ENCODE data around the gene RXRA.

The RXRA gene

GRCh38 chr9:134424818-134425217 lies 98.6 kb downstream of the RXRA start:
- DNase-seq (ENCODE audit: low read depth in 2 of 2) = no peak
- no peak for TF ChIP-seq CTCF (IDR thresholded peaks at IDR 0.05; ENCODE audit: low read depth, low read length)
- no peak overlapping the region for H3K4me3 ChIP-seq (replicated peaks in 1 of 2; ENCODE audit: low read depth in 2 of 2, low read length in 2 of 2)

- H3K4me3 ChIP-seq (replicated peaks in 1 of 2; ENCODE audit: low read depth in 2 of 2, low read length in 2 of 2) = no peak overlapping the region
- no peak for DNase-seq (ENCODE audit: low read depth in 2 of 2)
- no peak for TF ChIP-seq CTCF (IDR thresholded peaks at IDR 0.05; ENCODE audit: low read depth, low read length)
These were observed 99.1 kb downstream of the RXRA start for GRCh38 chr9:134425401-134425800.

- no peak for TF ChIP-seq CTCF (IDR thresholded peaks at IDR 0.05; ENCODE audit: low read depth, low read length)
- no peak overlapping the region for H3K4me3 ChIP-seq (replicated peaks in 1 of 2; ENCODE audit: low read depth in 2 of 2, low read length in 2 of 2)
- DNase-seq (ENCODE audit: low read depth in 2 of 2) = no peak
These were observed 99.6 kb downstream of the RXRA start for GRCh38 chr9:134425812-134426211.

- H3K4me3 ChIP-seq (replicated peaks in 1 of 2; ENCODE audit: low read depth in 2 of 2, low read length in 2 of 2) = no peak overlapping the region
- DNase-seq (ENCODE audit: low read depth in 2 of 2) = no peak
- TF ChIP-seq CTCF (IDR thresholded peaks at IDR 0.05; ENCODE audit: low read depth, low read length) = no peak
These were observed 100.2 kb downstream of the RXRA start for GRCh38 chr9:134426436-134426835.

GRCh38 chr9:134427153-134427782 lies 101.0 kb downstream of the RXRA start:
- no peak for DNase-seq (ENCODE audit: low read depth in 2 of 2)
- TF ChIP-seq CTCF (IDR thresholded peaks at IDR 0.05; ENCODE audit: low read depth, low read length) = no peak
- no peak overlapping the region for H3K4me3 ChIP-seq (replicated peaks in 1 of 2; ENCODE audit: low read depth in 2 of 2, low read length in 2 of 2)

- DNase-seq (ENCODE audit: low read depth in 2 of 2) = no peak
- no peak overlapping the region for H3K4me3 ChIP-seq (replicated peaks in 1 of 2; ENCODE audit: low read depth in 2 of 2, low read length in 2 of 2)
- TF ChIP-seq CTCF (IDR thresholded peaks at IDR 0.05; ENCODE audit: low read depth, low read length) = no peak
These were observed 102.3 kb downstream of the RXRA start for GRCh38 chr9:134428559-134428958.

GRCh38 chr9:134429007-134429406 lies 102.8 kb downstream of the RXRA start:
- H3K4me3 ChIP-seq (replicated peaks in 1 of 2; ENCODE audit: low read depth in 2 of 2, low read length in 2 of 2) = no peak overlapping the region
- no peak for DNase-seq (ENCODE audit: low read depth in 2 of 2)
- no peak for TF ChIP-seq CTCF (IDR thresholded peaks at IDR 0.05; ENCODE audit: low read depth, low read length)

All from cardiac fibroblast (primary cell).